ENCODE results near the gene RPL27A.

The RPL27A gene

DNA sequence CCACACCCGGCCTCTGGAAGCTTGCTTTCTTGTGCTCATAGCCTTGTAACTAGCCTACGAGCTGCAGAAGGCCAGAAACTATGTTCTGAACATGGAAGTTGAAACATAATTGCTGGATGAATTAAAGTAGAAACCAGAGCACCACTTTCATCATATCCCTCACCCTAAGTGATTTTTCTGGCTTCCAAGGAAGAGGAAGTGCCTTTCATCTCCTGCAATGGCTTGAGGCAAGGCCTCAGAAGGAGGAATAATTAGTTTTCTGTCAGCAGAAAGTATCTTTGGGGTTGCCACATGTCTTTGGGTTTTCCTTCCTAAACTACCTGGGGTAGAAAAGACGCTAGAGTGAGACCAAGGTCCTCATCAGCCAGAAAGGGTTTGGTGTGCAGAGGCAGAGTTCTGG lies 14.5 kb downstream of the RPL27A start:
- no peak for TF ChIP-seq CTCF (IDR thresholded peaks at IDR 0.05; ENCODE audit: control insufficient read depth, extremely low read depth, insufficient read depth)
- DNase-seq (ENCODE audit: low read depth): no peak
- H3K4me3 ChIP-seq (ENCODE audit: low read depth, low read length): no peak overlapping the region

DNA sequence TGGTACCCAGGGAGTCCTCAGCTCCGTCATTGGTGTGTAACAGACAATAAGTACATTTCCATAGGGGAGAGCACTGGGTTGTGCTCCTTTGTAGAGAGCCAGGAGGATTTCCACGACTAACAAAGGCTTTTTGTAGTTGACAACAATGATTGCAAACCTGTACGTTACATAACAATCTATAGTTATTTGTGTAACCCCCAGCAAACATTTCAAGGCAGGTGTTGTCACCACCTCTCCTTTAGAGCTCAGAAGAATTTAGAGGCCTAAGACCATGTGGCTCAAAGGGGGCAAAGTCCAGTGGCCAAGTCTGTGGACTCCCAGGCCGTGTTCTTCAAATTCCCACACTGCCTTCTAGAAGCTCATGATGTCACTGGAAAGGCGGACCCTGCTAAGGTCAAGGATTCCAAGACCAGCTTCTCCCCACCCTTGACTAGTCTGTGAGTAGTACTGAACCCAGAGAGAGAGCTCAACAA lies 15.8 kb downstream of the RPL27A start:
- TF ChIP-seq CTCF (IDR thresholded peaks at IDR 0.05; ENCODE audit: control insufficient read depth, extremely low read depth, insufficient read depth): no peak
- no peak overlapping the region for H3K4me3 ChIP-seq (ENCODE audit: low read depth, low read length)
- no peak for DNase-seq (ENCODE audit: low read depth)

DNA sequence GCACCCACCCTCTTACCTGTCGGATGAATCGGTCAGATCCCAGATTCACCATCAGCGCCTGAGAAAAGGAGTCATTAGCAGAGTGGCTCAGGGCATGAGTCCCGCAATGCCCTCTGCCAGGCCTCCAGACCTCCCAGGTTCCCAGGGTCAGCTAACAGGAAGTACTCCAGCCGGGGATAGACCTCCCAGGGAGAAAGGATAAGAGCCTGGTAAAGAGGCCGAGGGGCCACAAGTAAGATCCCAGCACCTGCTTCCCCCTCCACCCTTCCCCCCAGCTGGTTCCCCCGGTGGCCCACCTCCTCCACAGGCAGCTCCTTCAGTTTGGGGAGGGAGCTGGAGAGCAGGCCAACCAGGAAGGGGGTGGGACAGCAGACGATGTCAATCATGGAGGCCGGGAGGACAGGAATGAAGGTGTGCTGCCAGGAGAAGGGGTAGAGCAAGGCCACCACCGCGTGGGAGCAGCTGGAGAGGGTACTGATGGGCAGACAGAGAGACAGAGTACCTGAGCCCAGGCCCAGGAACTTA lies 16.4 kb downstream of the RPL27A start:
- no peak overlapping the region for H3K4me3 ChIP-seq (ENCODE audit: low read depth, low read length)
- DNase-seq (ENCODE audit: low read depth): no peak
- TF ChIP-seq CTCF (IDR thresholded peaks at IDR 0.05; ENCODE audit: control insufficient read depth, extremely low read depth, insufficient read depth): no peak

GRCh38 chr11:8699903-8700302 lies 17.3 kb downstream of the RPL27A start:
- no peak for DNase-seq (ENCODE audit: low read depth)
- H3K4me3 ChIP-seq (ENCODE audit: low read depth, low read length): no peak overlapping the region
- TF ChIP-seq CTCF (IDR thresholded peaks at IDR 0.05; ENCODE audit: control insufficient read depth, extremely low read depth, insufficient read depth): no peak

GRCh38 chr11:8701891-8702597 lies 19.5 kb downstream of the RPL27A start:
- TF ChIP-seq CTCF (IDR thresholded peaks at IDR 0.05; ENCODE audit: control insufficient read depth, extremely low read depth, insufficient read depth): no peak
- no peak overlapping the region for H3K4me3 ChIP-seq (ENCODE audit: low read depth, low read length)
- DNase-seq (ENCODE audit: low read depth): no peak

- no peak overlapping the region for H3K4me3 ChIP-seq (ENCODE audit: low read depth, low read length)
- no peak for DNase-seq (ENCODE audit: low read depth)
- no peak for TF ChIP-seq CTCF (IDR thresholded peaks at IDR 0.05; ENCODE audit: control insufficient read depth, extremely low read depth, insufficient read depth)
Measured at GRCh38 chr11:8702598-8702915, 20.0 kb downstream of the RPL27A start.

- TF ChIP-seq CTCF (IDR thresholded peaks at IDR 0.05; ENCODE audit: control insufficient read depth, extremely low read depth, insufficient read depth): no peak
- no peak for DNase-seq (ENCODE audit: low read depth)
- H3K4me3 ChIP-seq (ENCODE audit: low read depth, low read length): no peak overlapping the region
Measured at GRCh38 chr11:8704136-8704535, 21.5 kb downstream of the RPL27A start.
